SK-N-SH (cell line): Measurements from ENCODE around the gene SHQ1. TPM values are rescaled to one million over a fixed set of nuclear protein-coding genes. Genes with fewer than 3 reads are reported as not detected.

ENCODE experiments used
- CTCF ChIA-PET: fragments of 300-600, 350-600 bp; formaldehyde crosslinking; extraction: SDS; loops from one replicate; lab custom pipeline; 2021; lab: Yijun Ruan, JAX
- POLR2A ChIA-PET: fragments of 350-600 bp; sonication (Branson Sonifier 250); formaldehyde crosslinking; extraction: SDS; loops from one replicate; lab custom pipeline; 2020; ENCODE audit warnings: antibody characterized with exemption, inconsistent platforms; lab: Yijun Ruan, JAX
- DNase-seq: peaks from one replicate; pipeline ENCODE4 v3.0.0; 2012
- H2AFZ ChIP-seq: fragments of 200-600 bp; sonication (generic); 2 replicates; pipeline ENCODE4 v1.8.1; 2016; ENCODE audit warnings: antibody characterized with exemption, mild to moderate bottlenecking, low read depth
- H3F3A ChIP-seq: fragments of 200-600 bp; sonication (generic); replicated peaks from 2 replicates; pipeline ENCODE3; 2016; ENCODE audit warnings: antibody characterized with exemption, mild to moderate bottlenecking; ENCODE audit not compliant: insufficient read depth
- H3K27ac ChIP-seq, 2 experiments: fragments of 200-500 bp in 1 of 2; fragments of 200-600 bp in 1 of 2; sonication (Bioruptor generic) in 1 of 2; sonication (generic), shearing (Covaris generic) in 1 of 2; 2 replicates each; pipeline versions ENCODE4 v1.5.1 to v1.6.1; 2014 to 2016; ENCODE audit warnings: low read depth in 2 of 2, inconsistent platforms in 1 of 2, low read length in 1 of 2, mild to moderate bottlenecking in 1 of 2, mixed read lengths in 1 of 2
- H3K27me3 ChIP-seq: fragments of 200-600 bp; sonication (generic), shearing (Covaris generic); 2 replicates; pipeline ENCODE4 v1.6.1; 2016; ENCODE audit warnings: mixed run types; ENCODE audit not compliant: insufficient read depth
- H3K36me3 ChIP-seq, 2 experiments: fragments of 200-500 bp in 1 of 2; fragments of 200-600 bp in 1 of 2; sonication (Bioruptor generic) in 1 of 2; sonication (generic) in 1 of 2; replicated peaks in 1 of 2; 2 replicates each; pipeline versions ENCODE3 to v1.5.1; 2014 to 2016; ENCODE audit warnings: low read length in 1 of 2, mild to moderate bottlenecking in 1 of 2; ENCODE audit not compliant: insufficient read depth in 2 of 2, control insufficient read depth in 1 of 2
- H3K4me1 ChIP-seq, 2 experiments: fragments of 200-500 bp in 1 of 2; fragments of 200-600 bp in 1 of 2; sonication (Bioruptor generic) in 1 of 2; sonication (generic), shearing (Covaris generic) in 1 of 2; 2 replicates each; pipeline versions ENCODE4 v1.5.1 to v1.6.1; 2014 to 2016; ENCODE audit warnings: low read depth in 1 of 2, low read length in 1 of 2, mixed run types in 1 of 2; ENCODE audit not compliant: insufficient read depth in 2 of 2, control insufficient read depth in 1 of 2
- H3K4me2 ChIP-seq: fragments of 200-600 bp; sonication (generic), shearing (Covaris generic); 2 replicates; pipeline ENCODE4 v1.6.1; 2017; ENCODE audit warnings: mixed run types
- H3K4me3 ChIP-seq, 2 experiments: fragments of 200-500 bp in 1 of 2; fragments of 200-600 bp in 1 of 2; sonication (Bioruptor generic) in 1 of 2; sonication (generic), shearing (Covaris generic) in 1 of 2; 2 replicates each; pipeline versions ENCODE4 v1.5.1 to v1.8.1; 2014 to 2016; ENCODE audit warnings: low read depth in 2 of 2, inconsistent platforms in 1 of 2, low read length in 1 of 2, mild to moderate bottlenecking in 1 of 2, mixed read lengths in 1 of 2, moderate library complexity in 1 of 2
- H3K79me2 ChIP-seq: fragments of 200-600 bp; sonication (generic); 2 replicates; pipeline ENCODE4 v1.8.1; 2017; ENCODE audit warnings: mild to moderate bottlenecking; ENCODE audit not compliant: insufficient read depth
- H3K9ac ChIP-seq: fragments of 200-600 bp; sonication (generic); 2 replicates; pipeline ENCODE4 v1.6.1; 2017; ENCODE audit warnings: mixed run types
- H3K9me2 ChIP-seq: fragments of 200-600 bp; sonication (generic); 2 replicates; pipeline ENCODE4 v1.6.1; 2017; ENCODE audit warnings: mixed run types
- H3K9me3 ChIP-seq: fragments of 200-600 bp; sonication (generic); 2 replicates; pipeline ENCODE4 v1.6.1; 2017; ENCODE audit warnings: mixed run types, mild to moderate bottlenecking, moderate library complexity
- H4K20me1 ChIP-seq: fragments of 200-600 bp; sonication (generic); 2 replicates; pipeline ENCODE4 v1.6.1; 2017; ENCODE audit warnings: mild to moderate bottlenecking, mixed run types; ENCODE audit not compliant: insufficient read depth
- ELF1 ChIP-seq: IDR thresholded peaks from 2 replicates; pipeline ENCODE4 v1.4.0; 2012
- FOSL2 ChIP-seq: IDR thresholded peaks from 2 replicates; pipeline ENCODE4 v1.4.0; 2012; ENCODE audit warnings: low read depth, mild to moderate bottlenecking, moderate library complexity, borderline replicate concordance
- FOXJ3 ChIP-seq: sonication (generic); formaldehyde crosslinking; IDR thresholded peaks from 2 replicates; pipeline ENCODE4 v1.5.1; 2020; ENCODE audit warnings: mild to moderate bottlenecking, missing genetic modification reagents
- GATA2 ChIP-seq: sonication (generic); formaldehyde crosslinking; IDR thresholded peaks from 2 replicates; pipeline ENCODE4 v1.5.0; 2020; ENCODE audit warnings: mild to moderate bottlenecking, missing genetic modification reagents
- MXI1 ChIP-seq: IDR thresholded peaks from 2 replicates; pipeline ENCODE4 v1.6.1; 2012; ENCODE audit warnings: mild to moderate bottlenecking, low read depth, low read length, improper control_type of control experiment
- PBX3 ChIP-seq: IDR thresholded peaks from 2 replicates; pipeline ENCODE4; 2012
- RCOR1 ChIP-seq: fragments of 150-350 bp; IDR thresholded peaks from 2 replicates; pipeline ENCODE4 v1.6.1; 2017; ENCODE audit warnings: antibody characterized with exemption, low read length
- RFX5 ChIP-seq: IDR thresholded peaks from 2 replicates; pipeline ENCODE4 v1.6.1; 2012; ENCODE audit warnings: mild to moderate bottlenecking, improper control_type of control experiment, low read length
- TCF12 ChIP-seq: IDR thresholded peaks from 2 replicates; pipeline ENCODE4 v1.4.0; 2012
- USF2 ChIP-seq: fragments of 150-350 bp; IDR thresholded peaks from 2 replicates; pipeline ENCODE4 v1.6.1; 2017; ENCODE audit warnings: antibody characterized with exemption, low read length, low read depth, borderline replicate concordance
- WGBS: methylation state at CpG from one replicate; pipeline ENCODE4 v1.1.6; 2017; ENCODE audit warnings: low lambda C conversion rate; 5-methylcytosine and 5-hydroxymethylcytosine counted together
- polyA plus RNA-seq, 3 experiments: library from polyadenylated mRNA; depleted of rRNA; stranded (reverse); fragments of >200 nt; gene quantifications; 2 replicates each; pipeline ENCODE4 v1.2.3, GENCODE V29; 2012

The SHQ1 gene
- polyA plus RNA-seq, 1 of the 3 experiments (the other 2 are of a cell fraction), result 10.5 TPM

DNA sequence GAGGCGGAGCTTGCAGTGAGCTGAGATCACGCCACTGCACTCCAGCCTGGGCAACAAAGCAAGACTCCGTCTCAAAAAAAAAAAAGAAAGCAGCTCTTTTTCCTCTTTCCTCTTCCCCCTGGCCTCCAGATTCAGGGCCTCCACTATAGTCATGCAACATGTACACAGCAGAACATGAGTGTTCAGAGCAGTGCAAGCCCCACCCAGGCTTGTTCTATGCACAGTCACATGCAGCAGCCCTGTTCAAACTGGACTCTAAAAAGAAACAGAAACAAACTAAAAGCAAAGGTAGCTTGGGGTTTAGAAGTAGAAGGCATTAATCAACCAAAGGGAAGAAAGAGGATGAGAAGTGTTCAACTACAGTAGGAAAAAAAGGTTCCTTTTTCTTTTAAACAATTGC, 11.8 kb downstream of the SHQ1 start:
- Histone ChIP-seq H3K9me2 (no peaks in the 10 kb centered on the region), H3K9me3 (no peaks in the 10 kb centered on the region)

DNA sequence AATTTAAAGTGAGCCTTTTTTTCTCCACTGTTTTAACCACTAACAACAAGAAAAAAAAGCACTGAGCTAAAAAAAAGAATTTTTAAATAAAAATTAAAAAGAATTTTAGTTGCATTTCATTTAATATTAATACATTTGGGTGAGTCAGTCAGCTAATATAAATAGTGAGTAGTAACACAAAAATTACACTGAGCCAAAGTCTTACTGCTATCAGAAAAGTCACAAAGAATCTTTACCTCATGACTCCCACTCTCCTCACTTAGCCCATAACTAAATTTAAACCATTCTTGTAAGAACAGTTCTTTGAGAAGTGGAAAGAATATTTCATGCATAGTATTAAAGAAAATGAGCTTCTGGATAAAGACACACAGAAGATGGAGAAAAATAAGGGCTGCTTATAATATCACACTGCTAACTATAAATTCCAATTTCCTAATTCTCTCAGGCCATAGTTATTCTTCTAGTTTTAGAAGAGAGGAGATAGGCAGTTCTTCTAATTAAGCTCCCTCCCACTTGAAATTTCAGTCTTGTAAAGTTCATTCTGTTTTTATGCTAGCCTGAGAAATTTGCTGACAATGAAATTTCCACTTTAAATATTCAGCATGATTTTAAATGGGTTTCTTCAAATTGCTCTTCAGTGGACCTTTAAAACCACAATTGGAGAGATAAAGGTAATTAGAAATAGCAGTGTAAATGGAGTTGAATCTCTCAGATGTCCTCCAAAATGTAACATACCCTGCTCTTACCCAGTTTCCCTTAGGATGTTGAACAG, 17.6 kb downstream of the SHQ1 start:
- H2AFZ ChIP-seq, result no peak overlapping the region
- H3K9me2 ChIP-seq, result no peaks in the 10 kb centered on the region
- H3F3A ChIP-seq, result peaks cover 6% of the 10 kb centered on the region
- peak overlapping the region; percentile 36; the same call in 1 of the 2 replicates for H3K4me2 ChIP-seq
- H4K20me1 ChIP-seq, result no peaks in the 10 kb centered on the region
- ChIA-PET POLR2A (no interaction called here), CTCF (interaction anchor here (0.6 to 1.7 kb wide), 7 partner anchors 9 to 956 kb away, joined by 3 to 7 read pairs (median 6); no protein-coding TSS in a partner anchor)
- H3K4me3 ChIP-seq, result no peak overlapping the region
- peak; percentile 13; the same call in 1 of the 2 replicates for TF ChIP-seq FOSL2
- no peak for TF ChIP-seq RCOR1
- H3K9ac ChIP-seq, result peak overlapping the region; percentile 12; the same call in 1 of the 2 replicates
- 0 out of 2 replicates have a peak, but pooled peaks cover 6% of the 10 kb centered on the region for H3K79me2 ChIP-seq
- H3K27ac ChIP-seq, result peak overlapping the region in 1 of 2 experiments; percentile 70; a peak in 3 of 4 replicates
- no peaks in the 10 kb centered on the region for H3K27me3 ChIP-seq
- H3K9me3 ChIP-seq, result no peaks in the 10 kb centered on the region
- H3K4me1 ChIP-seq, result peaks cover 0 to 6% of the 10 kb centered on the region in 2 experiments; a peak in 3 of 4 replicates
- no peak for DNase-seq
- peaks cover 6 to 39% of the 10 kb centered on the region in 2 experiments for H3K36me3 ChIP-seq

More for the DNA sequence above, 11.8 kb downstream of the SHQ1 start:
- ChIA-PET CTCF (interaction anchor here (0.7 to 2.1 kb wide), 5 partner anchors 10 to 369 kb away, joined by 3 to 7 read pairs (median 4); no protein-coding TSS in a partner anchor), POLR2A (no interaction called here)
- Histone ChIP-seq H3K27ac (no peak overlapping the region), H3K27me3 (no peaks in the 10 kb centered on the region), H4K20me1 (no peaks in the 10 kb centered on the region), H3K4me2 (no peak overlapping the region), H3K36me3 (peaks cover 27 to 58% of the 10 kb centered on the region in 2 experiments), H3K9ac (no peak overlapping the region), H3F3A (no peaks in the 10 kb centered on the region), H3K79me2 (no peaks in the 10 kb centered on the region)
- WGBS, result 100% methylated on average over 3 of the region's 3 CpGs
- no peak for TF ChIP-seq MXI1
- TF ChIP-seq PBX3, result no peak
- TF ChIP-seq FOXJ3 (CRISPR knock-in tag), result no peak
- TF ChIP-seq ELF1, result no peak
- no peak for TF ChIP-seq GATA2 (CRISPR knock-in tag)
- TF ChIP-seq, all 33 proteins: peak for 0
- Histone ChIP-seq H3K4me1 (peaks cover 0 to 3% of the 10 kb centered on the region in 2 experiments; a peak in 1 of 4 replicates), H3K4me3 (no peak overlapping the region), H2AFZ (no peak overlapping the region)
- no peak for DNase-seq

- no peak overlapping the region for H3K9ac ChIP-seq
- no peaks in the 10 kb centered on the region for H3K9me3 ChIP-seq
- peaks cover 6% of the 10 kb centered on the region for H3F3A ChIP-seq
- H4K20me1 ChIP-seq, result no peaks in the 10 kb centered on the region
- no peak overlapping the region for H3K4me2 ChIP-seq
- peaks cover 0 to 6% of the 10 kb centered on the region in 2 experiments; a peak in 3 of 4 replicates for H3K4me1 ChIP-seq
- no peaks in the 10 kb centered on the region for H3K27me3 ChIP-seq
- no peak overlapping the region for H2AFZ ChIP-seq
- peaks cover 4 to 36% of the 10 kb centered on the region in 2 experiments for H3K36me3 ChIP-seq
- TF ChIP-seq TCF12 (no peak), RFX5 (no peak), USF2 (no peak)
- TF ChIP-seq, all 33 proteins: peak for 0
- 0 out of 2 replicates have a peak, but pooled peaks cover 6% of the 10 kb centered on the region for H3K79me2 ChIP-seq
- H3K9me2 ChIP-seq, result no peaks in the 10 kb centered on the region
- peak overlapping the region in 1 of 2 experiments; percentile 70; a peak in 2 of 4 replicates for H3K27ac ChIP-seq
- ChIA-PET POLR2A (no interaction called here), CTCF (interaction anchor here (0.7 to 1.1 kb wide), 2 partner anchors 11 to 954 kb away, joined by 3 to 6 read pairs; no protein-coding TSS in a partner anchor)
- no peak for DNase-seq
- H3K4me3 ChIP-seq, result no peak overlapping the region
Measured at GRCh38 chr3:72829701-72830100, 18.5 kb downstream of the SHQ1 start.
